Adrenal gland (tissue), 12 donors: ENCODE measurements around the gene MINK1. TPM values are rescaled to one million over a fixed set of nuclear protein-coding genes. Genes with fewer than 3 reads are reported as not detected.
A peak's percentile ranks its signal among the peaks of the same experiment; 100 is the strongest.

Experiments used
- DNase-seq, 7 donors: peaks; one replicate each; pipeline ENCODE4 v3.0.0-alpha.2; 2019 to 2020
- H3K27ac ChIP-seq, 5 donors: fragments of 200-600 bp; sonication (generic) in 4 of 5; 1 replicate in 3 of 5; 2 replicates in 2 of 5; pipeline versions ENCODE4 v1.5.1 to v1.8.0; 2016 to 2020; ENCODE audit warnings: mild to moderate bottlenecking in 1 of 5
- H3K27me3 ChIP-seq: fragments of 200-600 bp; 2 replicates; pipeline ENCODE4 v1.8.0; 2021
- H3K36me3 ChIP-seq, 2 donors: fragments of 200-600 bp; replicated peaks in 1 of 2; 1 replicate in 1 of 2; 2 replicates in 1 of 2; pipeline versions ENCODE4 v1.5.1 to v1.8.0; 2018 to 2022
- H3K4me1 ChIP-seq, 2 donors: fragments of 200-600 bp; replicated peaks in 1 of 2; 1 replicate in 1 of 2; 2 replicates in 1 of 2; pipeline versions ENCODE4 v1.5.1 to v1.8.0; 2018 to 2021
- H3K4me3 ChIP-seq, 4 donors: fragments of 200-600 bp; sonication (generic) in 3 of 4; one replicate each; pipeline ENCODE4 v1.5.1; 2016 to 2018
- H3K9me3 ChIP-seq, 3 donors: fragments of 200-600 bp; sonication (generic) in 1 of 3; replicated peaks in 1 of 3; 1 replicate in 2 of 3; 2 replicates in 1 of 3; pipeline versions ENCODE4 v1.5.1 to v1.8.0; 2016 to 2021
- POLR2A ChIP-seq, 2 donors: fragments of 450-650 bp; IDR thresholded peaks; one replicate each; pipeline ENCODE4 v1.6.1; 2017; ENCODE audit warnings: antibody characterized with exemption in 2 of 2, mild to moderate bottlenecking in 2 of 2, moderate library complexity in 1 of 2
- WGBS, 4 donors: extraction: QIAGEN DNeasy Blood & Tissue Kit in 2 of 4; methylation state at CpG; one replicate each; pipeline versions ENCODE4 v1.1.5 to v1.1.7; 2013 to 2017; 5-methylcytosine and 5-hydroxymethylcytosine counted together
- intact Hi-C, 2 donors: fragments of 100-400 bp; cut with DNase I; formaldehyde crosslinking; loops; one replicate each; pipeline versions ENCODE4 v1.14.1 to v1.15.0; 2022 to 2023
- polyA plus RNA-seq, 3 donors: library from polyadenylated mRNA; stranded (reverse); fragments of 200-250 nt in 2 of 3; fragments of 350-450 nt in 1 of 3; fragmentation: Illumina TruSeq in 1 of 3; extraction: RNeasy Lipid Tissue Mini Kit (QIAGEN cat#74804) in 1 of 3; gene quantifications; one replicate each; pipeline ENCODE4 v1.2.3, GENCODE V29; 2013 to 2014
- total RNA-seq, 9 donors: library from RNA; depleted of rRNA in 4 of 9; stranded (reverse); fragments of >200 nt in 4 of 9; fragments of 120-200 nt in 1 of 9; fragmentation: NEBNext Ultra II Directional in 1 of 9; extraction: Animal tissue kit (Norgen Biotek cat#: 25700) in 1 of 9; gene quantifications; one replicate each; pipeline versions ENCODE4 v1.1.0 to v1.2.4, GENCODE V29; 2013 to 2023
- TF ChIP-seq, protein P1 (sequence below), 6 experiments: fragments of 450-650 bp in 4 of 6; fragments of 200-600 bp in 2 of 6; sonication (generic) in 1 of 6; IDR thresholded peaks; 1 replicate in 5 of 6; 2 replicates in 1 of 6; pipeline versions ENCODE4 v1.5.1 to v1.8.0; 2016 to 2021; ENCODE audit warnings: antibody characterized with exemption in 6 of 6, mild to moderate bottlenecking in 2 of 6, moderate library complexity in 1 of 6
- donor health status: healthy with polysubstance abuse.
- donor health status: Bipolar disorder and iron deficiency.
- donor health status: DM: yes; HTN: yes; CAD: no.
- donor health status: DM: no; HTN: no; CAD: no.
- donor health status: DM: no; HTN: no; CAD: no.
- donor health status: DM: yes; HTN: yes; CAD: no.

MINK1 gene
- total and polyA plus RNA-seq, 12 donors, result 21.5 to 135 (median 50.4) TPM

DNA sequence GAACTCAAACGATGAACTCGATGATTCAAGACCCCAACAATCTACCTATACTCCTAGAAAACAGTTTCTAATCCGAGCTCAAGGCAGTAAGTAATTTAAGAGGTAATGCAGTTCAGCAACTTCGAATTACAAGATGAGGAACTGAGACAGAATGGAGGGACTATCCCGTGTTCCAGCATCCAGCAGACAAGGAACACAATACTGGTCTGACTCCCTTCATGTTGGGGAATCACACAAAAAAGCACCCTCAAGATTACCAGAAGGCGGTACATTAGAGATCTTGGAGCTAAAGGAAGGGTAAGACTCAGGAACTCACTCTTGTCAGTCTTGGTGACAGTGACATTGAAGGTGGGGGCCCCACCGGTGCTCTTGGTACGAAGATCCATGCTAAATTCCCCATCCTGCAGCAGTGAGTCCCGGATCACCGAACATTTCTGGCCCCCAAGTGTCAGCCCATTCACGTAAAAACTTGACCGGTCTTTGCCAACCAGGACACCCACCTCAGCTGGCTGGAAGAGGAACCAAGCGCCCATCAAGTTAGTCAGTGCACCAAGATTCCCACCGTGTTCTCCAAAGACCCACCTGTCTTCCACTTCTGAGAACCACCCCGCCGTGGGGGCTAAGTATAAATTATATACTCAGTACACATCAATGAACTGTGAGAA lies 113.3 kb downstream of the MINK1 start:
- peak in 1 of 7 donors; percentile 25 for DNase-seq
- Histone ChIP-seq H3K27ac (peak overlapping the region in 3 of 5 donors; percentile 75 to 99 (median 92)), H3K36me3 (peaks cover 0 to 49% of the 10 kb centered on the region in 2 donors), H3K27me3 (no peaks in the 10 kb centered on the region), H3K4me1 (peaks cover 32 to 46% of the 10 kb centered on the region in 2 donors), H3K9me3 (no peaks in the 10 kb centered on the region), H3K4me3 (peak overlapping the region in 1 of 4 donors; percentile 85)
- intact Hi-C loops, result no loop called here
- 28 to 36% (median 29%) methylated on average over 12 to 16 of the region's 16 CpGs for WGBS, 4 donors
- TF ChIP-seq, protein P1, sequence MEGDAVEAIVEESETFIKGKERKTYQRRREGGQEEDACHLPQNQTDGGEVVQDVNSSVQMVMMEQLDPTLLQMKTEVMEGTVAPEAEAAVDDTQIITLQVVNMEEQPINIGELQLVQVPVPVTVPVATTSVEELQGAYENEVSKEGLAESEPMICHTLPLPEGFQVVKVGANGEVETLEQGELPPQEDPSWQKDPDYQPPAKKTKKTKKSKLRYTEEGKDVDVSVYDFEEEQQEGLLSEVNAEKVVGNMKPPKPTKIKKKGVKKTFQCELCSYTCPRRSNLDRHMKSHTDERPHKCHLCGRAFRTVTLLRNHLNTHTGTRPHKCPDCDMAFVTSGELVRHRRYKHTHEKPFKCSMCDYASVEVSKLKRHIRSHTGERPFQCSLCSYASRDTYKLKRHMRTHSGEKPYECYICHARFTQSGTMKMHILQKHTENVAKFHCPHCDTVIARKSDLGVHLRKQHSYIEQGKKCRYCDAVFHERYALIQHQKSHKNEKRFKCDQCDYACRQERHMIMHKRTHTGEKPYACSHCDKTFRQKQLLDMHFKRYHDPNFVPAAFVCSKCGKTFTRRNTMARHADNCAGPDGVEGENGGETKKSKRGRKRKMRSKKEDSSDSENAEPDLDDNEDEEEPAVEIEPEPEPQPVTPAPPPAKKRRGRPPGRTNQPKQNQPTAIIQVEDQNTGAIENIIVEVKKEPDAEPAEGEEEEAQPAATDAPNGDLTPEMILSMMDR (IDR thresholded peaks at IDR 0.05), result no peak
- TF ChIP-seq POLR2A (IDR thresholded peaks at IDR 0.05), result no peak

- peak overlapping the region in 4 of 5 donors; percentile 92 to 99 (median 98) for H3K27ac ChIP-seq
- TF ChIP-seq, protein P1 (IDR thresholded peaks at IDR 0.05), result no peak
- TF ChIP-seq POLR2A (IDR thresholded peaks at IDR 0.05), result no peak
- intact Hi-C loops, result no loop called here
- peaks cover 30 to 41% of the 10 kb centered on the region in 2 donors for H3K4me1 ChIP-seq
- H3K27me3 ChIP-seq, result no peaks in the 10 kb centered on the region
- DNase-seq, result peak in 1 of 7 donors; percentile 43
- 0 to 9% (median 1%) methylated on average over 7 of the region's 7 CpGs for WGBS, 4 donors
- H3K4me3 ChIP-seq, result peak overlapping the region in 2 of 4 donors; percentile 85 to 98
- peaks cover 0 to 48% of the 10 kb centered on the region in 2 donors for H3K36me3 ChIP-seq
- no peaks in the 10 kb centered on the region for H3K9me3 ChIP-seq
Measured at GRCh38 chr17:4947010-4947410, 113.9 kb downstream of the MINK1 start.

Other genes starting within 250 kb of the MINK1 start
- gene SMTNL2, start 248.8 kb upstream of the MINK1 start, total RNA-seq, result under 1 TPM in 5 of 9 donors, not detected in 4; 0.11 to 0.94 (median 0.17) TPM
- gene SMTNL2, start 248.8 kb upstream of the MINK1 start, polyA plus RNA-seq, result under 1 TPM in 2 of 3 donors, not detected in 1; 0.16 to 0.24 TPM
- gene ALOX15, start 191.7 kb upstream of the MINK1 start, total RNA-seq, result under 1 TPM in 2 of 9 donors, not detected in 7; 0.22 to 0.56 TPM
- under 1 TPM in 1 of 3 donors, not detected in 2; 0.08 TPM for gene ALOX15, start 191.7 kb upstream of the MINK1 start, polyA plus RNA-seq
- gene PELP1, start 129.2 kb upstream of the MINK1 start, total RNA-seq, result 10 to 100 TPM in 8 of 9 donors, 1 to 10 TPM in 1; 8.4 to 63.7 (median 30.0) TPM
- 10 to 100 TPM; 15.0 to 87.8 (median 60.9) TPM for gene PELP1, start 129.2 kb upstream of the MINK1 start, polyA plus RNA-seq
- gene ARRB2, start 122.7 kb upstream of the MINK1 start, total RNA-seq, result 10 to 100 TPM; 14.6 to 99.1 (median 55.0) TPM
- gene ARRB2, start 122.7 kb upstream of the MINK1 start, polyA plus RNA-seq, result 100 to 1,000 TPM in 1 of 3 donors, 10 to 100 TPM in 2; 35.9 to 130 (median 68.9) TPM
- 10 to 100 TPM; 27.4 to 63.9 (median 45.0) TPM for gene MED11, start 101.9 kb upstream of the MINK1 start, total RNA-seq
- 10 to 100 TPM; 53.7 to 80.5 (median 70.1) TPM for gene MED11, start 101.9 kb upstream of the MINK1 start, polyA plus RNA-seq
- 1 to 10 TPM in 6 of 9 donors, under 1 TPM in 3; 0.18 to 3.2 (median 1.5) TPM for gene ZMYND15, start 93.5 kb upstream of the MINK1 start, total RNA-seq
- 1 to 10 TPM in 2 of 3 donors, under 1 TPM in 1; 0.93 to 8.4 (median 3.3) TPM for gene ZMYND15, start 93.5 kb upstream of the MINK1 start, polyA plus RNA-seq
- gene CXCL16, start 93.4 kb upstream of the MINK1 start, total RNA-seq, result 10 to 100 TPM in 8 of 9 donors, 1 to 10 TPM in 1; 2.4 to 50.1 (median 38.2) TPM
- 10 to 100 TPM; 19.3 to 45.9 (median 28.8) TPM for gene CXCL16, start 93.4 kb upstream of the MINK1 start, polyA plus RNA-seq
- gene TM4SF5, start 61.5 kb upstream of the MINK1 start, total RNA-seq, result under 1 TPM in 2 of 9 donors, not detected in 7; 0.32 to 0.55 TPM
- under 1 TPM in 1 of 3 donors, not detected in 2; 0.17 TPM for gene TM4SF5, start 61.5 kb upstream of the MINK1 start, polyA plus RNA-seq
- gene VMO1, start 47.0 kb upstream of the MINK1 start, total RNA-seq, result 1 to 10 TPM in 8 of 9 donors, under 1 TPM in 1; 0.50 to 6.9 (median 4.2) TPM
- gene VMO1, start 47.0 kb upstream of the MINK1 start, polyA plus RNA-seq, result 1 to 10 TPM in 2 of 3 donors, not detected in 1; 5.1 to 9.6 TPM
- gene GLTPD2, start 44.4 kb upstream of the MINK1 start, total RNA-seq, result not detected
- gene GLTPD2, start 44.4 kb upstream of the MINK1 start, polyA plus RNA-seq, result not detected
- 100 to 1,000 TPM; 112 to 281 (median 150) TPM for gene PSMB6, start 37.2 kb upstream of the MINK1 start, total RNA-seq
- 100 to 1,000 TPM in 2 of 3 donors, 10 to 100 TPM in 1; 70.5 to 227 (median 138) TPM for gene PSMB6, start 37.2 kb upstream of the MINK1 start, polyA plus RNA-seq
- gene PLD2, start 26.2 kb upstream of the MINK1 start, total RNA-seq, result 10 to 100 TPM in 7 of 9 donors, 1 to 10 TPM in 2; 5.9 to 27.1 (median 16.4) TPM
- 10 to 100 TPM in 2 of 3 donors, 1 to 10 TPM in 1; 4.1 to 34.8 (median 19.5) TPM for gene PLD2, start 26.2 kb upstream of the MINK1 start, polyA plus RNA-seq
- gene C17orf107, start 66.2 kb downstream of the MINK1 start, total RNA-seq, result 1 to 10 TPM in 5 of 9 donors, under 1 TPM in 4; 0.71 to 4.2 (median 1.3) TPM
- 1 to 10 TPM in 1 of 3 donors, under 1 TPM in 2; 0.42 to 1.1 (median 0.47) TPM for gene C17orf107, start 66.2 kb downstream of the MINK1 start, polyA plus RNA-seq
- gene CHRNE, start 69.8 kb downstream of the MINK1 start, total RNA-seq, result 1 to 10 TPM in 2 of 9 donors, under 1 TPM in 5, not detected in 2; 0.30 to 7.2 (median 0.55) TPM
- gene CHRNE, start 69.8 kb downstream of the MINK1 start, polyA plus RNA-seq, result under 1 TPM; 0.33 to 0.91 (median 0.56) TPM
- gene GP1BA, start 98.9 kb downstream of the MINK1 start, total RNA-seq, result under 1 TPM in 2 of 9 donors, not detected in 7; 0.08 to 0.17 TPM
- gene GP1BA, start 98.9 kb downstream of the MINK1 start, polyA plus RNA-seq, result not detected
- gene SLC25A11, start 106.7 kb downstream of the MINK1 start, total RNA-seq, result 10 to 100 TPM; 60.2 to 77.7 (median 68.0) TPM
- gene SLC25A11, start 106.7 kb downstream of the MINK1 start, polyA plus RNA-seq, result 10 to 100 TPM; 37.8 to 57.1 (median 40.3) TPM
- 100 to 1,000 TPM in 4 of 9 donors, 10 to 100 TPM in 5; 46.7 to 130 (median 88.8) TPM for gene RNF167, start 106.9 kb downstream of the MINK1 start, total RNA-seq
- gene RNF167, start 106.9 kb downstream of the MINK1 start, polyA plus RNA-seq, result 100 to 1,000 TPM; 134 to 252 (median 240) TPM
- gene PFN1, start 115.2 kb downstream of the MINK1 start, total RNA-seq, result 1,000 to 10,000 TPM in 1 of 9 donors, 100 to 1,000 TPM in 8; 311 to 1,056 (median 451) TPM
- gene PFN1, start 115.2 kb downstream of the MINK1 start, polyA plus RNA-seq, result 100 to 1,000 TPM; 310 to 593 (median 390) TPM
- 10 to 100 TPM in 3 of 9 donors, 1 to 10 TPM in 6; 1.6 to 76.6 (median 4.7) TPM for gene ENO3, start 117.8 kb downstream of the MINK1 start, total RNA-seq
- gene ENO3, start 117.8 kb downstream of the MINK1 start, polyA plus RNA-seq, result 10 to 100 TPM in 2 of 3 donors, 1 to 10 TPM in 1; 2.5 to 64.8 (median 22.0) TPM
- gene SPAG7, start 134.5 kb downstream of the MINK1 start, total RNA-seq, result 100 to 1,000 TPM in 1 of 9 donors, 10 to 100 TPM in 8; 44.3 to 120 (median 73.1) TPM
- 100 to 1,000 TPM in 1 of 3 donors, 10 to 100 TPM in 2; 67.1 to 114 (median 82.9) TPM for gene SPAG7, start 134.5 kb downstream of the MINK1 start, polyA plus RNA-seq
- gene CAMTA2, start 154.3 kb downstream of the MINK1 start, total RNA-seq, result 10 to 100 TPM in 8 of 9 donors, 1 to 10 TPM in 1; 6.9 to 70.6 (median 22.7) TPM
- gene CAMTA2, start 154.3 kb downstream of the MINK1 start, polyA plus RNA-seq, result 100 to 1,000 TPM in 1 of 3 donors, 10 to 100 TPM in 2; 26.4 to 190 (median 93.4) TPM
- gene INCA1, start 164.2 kb downstream of the MINK1 start, total RNA-seq, result 1 to 10 TPM in 3 of 9 donors, under 1 TPM in 4, not detected in 2; 0.44 to 2.5 (median 0.98) TPM
- gene INCA1, start 164.2 kb downstream of the MINK1 start, polyA plus RNA-seq, result 1 to 10 TPM; 1.2 to 6.2 (median 3.0) TPM
- gene KIF1C, start 164.6 kb downstream of the MINK1 start, total RNA-seq, result 10 to 100 TPM; 20.9 to 91.0 (median 61.9) TPM
- 10 to 100 TPM; 16.2 to 40.3 (median 36.9) TPM for gene KIF1C, start 164.6 kb downstream of the MINK1 start, polyA plus RNA-seq
- under 1 TPM in 1 of 9 donors, not detected in 8; 0.40 TPM for gene SLC52A1, start 202.1 kb downstream of the MINK1 start, total RNA-seq
- gene SLC52A1, start 202.1 kb downstream of the MINK1 start, polyA plus RNA-seq, result under 1 TPM in 1 of 3 donors, not detected in 2; 0.24 TPM
- gene ZFP3, start 245.1 kb downstream of the MINK1 start, total RNA-seq, result 1 to 10 TPM; 2.9 to 6.9 (median 4.4) TPM
- gene ZFP3, start 245.1 kb downstream of the MINK1 start, polyA plus RNA-seq, result 1 to 10 TPM; 1.6 to 8.4 (median 1.8) TPM